Prostate gland (tissue), 2 donors: ENCODE data around the gene TXNL4A. TPM values are rescaled to one million over a fixed set of nuclear protein-coding genes. Genes with fewer than 3 reads are reported as not detected.
"Not testable (repeated sequence)": the region's sequence is repeated elsewhere in the genome, so short reads cannot be mapped to it uniquely, and the experiment has no call there.

Experiments used
- DNase-seq: peaks from one replicate; pipeline ENCODE4 v3.0.0-alpha.2; 2019; ENCODE audit warnings: low spot score
- H3K27ac ChIP-seq, 2 donors: fragments of 200-600 bp; sonication (generic); 2 replicates each; pipeline ENCODE4 v1.5.1; 2017 to 2019
- H3K27me3 ChIP-seq: fragments of 200-600 bp; sonication (generic); replicated peaks from 2 replicates; pipeline ENCODE4 v1.5.1; 2019; ENCODE audit not compliant: insufficient read depth
- H3K36me3 ChIP-seq, 2 donors: fragments of 200-600 bp; sonication (generic); 1 replicate in 1 of 2; 2 replicates in 1 of 2; pipeline versions ENCODE4 v1.5.1 to v1.8.1; 2017 to 2019
- H3K4me1 ChIP-seq: fragments of 200-600 bp; sonication (generic); replicated peaks from 2 replicates; pipeline ENCODE4 v1.5.1; 2019
- H3K4me3 ChIP-seq, 2 donors: fragments of 200-600 bp; sonication (generic); 2 replicates each; pipeline ENCODE4 v1.5.1; 2017 to 2019
- H3K9me3 ChIP-seq: fragments of 200-600 bp; sonication (generic); 2 replicates; pipeline ENCODE4 v1.5.1; 2017
- POLR2A ChIP-seq: fragments of 450-650 bp; IDR thresholded peaks from one replicate; pipeline ENCODE4 v1.6.1; 2016; ENCODE audit warnings: antibody characterized with exemption, mild to moderate bottlenecking
- POLR2AphosphoS5 ChIP-seq: sonication (generic); formaldehyde crosslinking; IDR thresholded peaks from one replicate; pipeline ENCODE4 v1.6.1; 2017; ENCODE audit warnings: antibody characterized with exemption
- WGBS: methylation state at CpG from one replicate; pipeline ENCODE4 v1.1.5; 2018; 5-methylcytosine and 5-hydroxymethylcytosine counted together
- intact Hi-C: fragments of 100-400 bp; cut with DNase I; formaldehyde crosslinking; loops from one replicate; pipeline ENCODE4 v1.14.2; 2022
- total RNA-seq, 2 donors: library from RNA; depleted of rRNA; stranded (reverse); fragments of >200 nt; gene quantifications; one replicate each; pipeline ENCODE4 v1.1.0, GENCODE V29; 2016
- TF ChIP-seq, protein P1 (sequence below), 4 experiments: fragments of 200-600 bp in 2 of 4; fragments of 450-650 bp in 2 of 4; sonication (generic) in 2 of 4; IDR thresholded peaks; 1 replicate in 3 of 4; 2 replicates in 1 of 4; pipeline ENCODE4 v1.5.1; 2016 to 2019; ENCODE audit warnings: antibody characterized with exemption in 4 of 4, mild to moderate bottlenecking in 2 of 4, moderate library complexity in 2 of 4

Gene TXNL4A
- total RNA-seq, 2 donors from 2014 or later = 25.4 to 35.2 TPM

GRCh38 chr18:80023173-80023572 is 34.8 kb upstream of the TXNL4A start:
- no peak for DNase-seq
- no peak for TF ChIP-seq POLR2A
- no peak for TF ChIP-seq POLR2AphosphoS5
- TF ChIP-seq, protein P1, sequence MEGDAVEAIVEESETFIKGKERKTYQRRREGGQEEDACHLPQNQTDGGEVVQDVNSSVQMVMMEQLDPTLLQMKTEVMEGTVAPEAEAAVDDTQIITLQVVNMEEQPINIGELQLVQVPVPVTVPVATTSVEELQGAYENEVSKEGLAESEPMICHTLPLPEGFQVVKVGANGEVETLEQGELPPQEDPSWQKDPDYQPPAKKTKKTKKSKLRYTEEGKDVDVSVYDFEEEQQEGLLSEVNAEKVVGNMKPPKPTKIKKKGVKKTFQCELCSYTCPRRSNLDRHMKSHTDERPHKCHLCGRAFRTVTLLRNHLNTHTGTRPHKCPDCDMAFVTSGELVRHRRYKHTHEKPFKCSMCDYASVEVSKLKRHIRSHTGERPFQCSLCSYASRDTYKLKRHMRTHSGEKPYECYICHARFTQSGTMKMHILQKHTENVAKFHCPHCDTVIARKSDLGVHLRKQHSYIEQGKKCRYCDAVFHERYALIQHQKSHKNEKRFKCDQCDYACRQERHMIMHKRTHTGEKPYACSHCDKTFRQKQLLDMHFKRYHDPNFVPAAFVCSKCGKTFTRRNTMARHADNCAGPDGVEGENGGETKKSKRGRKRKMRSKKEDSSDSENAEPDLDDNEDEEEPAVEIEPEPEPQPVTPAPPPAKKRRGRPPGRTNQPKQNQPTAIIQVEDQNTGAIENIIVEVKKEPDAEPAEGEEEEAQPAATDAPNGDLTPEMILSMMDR (IDR thresholded peaks at IDR 0.05) = no peak
- Histone ChIP-seq H3K27me3 (no peaks in the 10 kb centered on the region), H3K4me1 (no peaks in the 10 kb centered on the region), H3K4me3 (no peak overlapping the region), H3K9me3 (peaks cover 8% of the 10 kb centered on the region), H3K36me3 (no peaks in the 10 kb centered on the region), H3K27ac (no peak overlapping the region)
- 62% methylated on average over 4 of the region's 4 CpGs for WGBS
- intact Hi-C loops = no loop called here

DNA sequence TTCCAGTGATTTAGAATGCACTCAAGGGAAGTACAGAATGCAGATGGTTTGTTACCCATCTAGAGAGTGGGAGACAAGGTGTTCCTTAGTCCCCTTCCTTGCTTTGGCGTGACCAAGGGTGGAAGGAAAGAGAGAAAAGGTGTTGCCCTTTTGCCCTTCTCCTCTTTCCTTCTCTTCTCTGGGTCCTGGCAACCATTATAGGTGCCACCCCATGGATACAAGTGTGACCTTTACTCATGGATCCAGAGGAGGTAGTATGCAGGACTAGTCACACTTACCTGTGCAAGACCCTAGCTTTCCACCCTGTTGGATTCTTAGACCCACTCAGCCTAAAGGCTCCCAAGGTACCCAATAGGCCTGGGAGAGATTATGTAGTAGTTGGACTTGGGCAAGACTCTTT is 34.2 kb upstream of the TXNL4A start:
- H3K27me3 ChIP-seq = no peaks in the 10 kb centered on the region
- H3K4me1 ChIP-seq = no peaks in the 10 kb centered on the region
- DNase-seq = no peak
- H3K9me3 ChIP-seq = peaks cover 8% of the 10 kb centered on the region
- H3K36me3 ChIP-seq = no peaks in the 10 kb centered on the region
- intact Hi-C loops = no loop called here
- H3K27ac ChIP-seq = no peak overlapping the region
- TF ChIP-seq POLR2AphosphoS5 (no peak), POLR2A (no peak)
- TF ChIP-seq, protein P1 (IDR thresholded peaks at IDR 0.05) = no peak
- no peak overlapping the region for H3K4me3 ChIP-seq
- WGBS = 41% methylated on average over 1 of the region's 1 CpG

GRCh38 chr18:80012714-80013113 is 24.4 kb upstream of the TXNL4A start:
- intact Hi-C loops = no loop called here
- 94% methylated on average over 20 of the region's 20 CpGs for WGBS
- Histone ChIP-seq H3K27me3 (no peaks in the 10 kb centered on the region), H3K36me3 (no peaks in the 10 kb centered on the region), H3K27ac (no peak overlapping the region), H3K4me3 (no peak overlapping the region), H3K9me3 (no peaks in the 10 kb centered on the region), H3K4me1 (no peaks in the 10 kb centered on the region)
- DNase-seq = no peak
- TF ChIP-seq POLR2AphosphoS5 (no peak), POLR2A (no peak)

DNA sequence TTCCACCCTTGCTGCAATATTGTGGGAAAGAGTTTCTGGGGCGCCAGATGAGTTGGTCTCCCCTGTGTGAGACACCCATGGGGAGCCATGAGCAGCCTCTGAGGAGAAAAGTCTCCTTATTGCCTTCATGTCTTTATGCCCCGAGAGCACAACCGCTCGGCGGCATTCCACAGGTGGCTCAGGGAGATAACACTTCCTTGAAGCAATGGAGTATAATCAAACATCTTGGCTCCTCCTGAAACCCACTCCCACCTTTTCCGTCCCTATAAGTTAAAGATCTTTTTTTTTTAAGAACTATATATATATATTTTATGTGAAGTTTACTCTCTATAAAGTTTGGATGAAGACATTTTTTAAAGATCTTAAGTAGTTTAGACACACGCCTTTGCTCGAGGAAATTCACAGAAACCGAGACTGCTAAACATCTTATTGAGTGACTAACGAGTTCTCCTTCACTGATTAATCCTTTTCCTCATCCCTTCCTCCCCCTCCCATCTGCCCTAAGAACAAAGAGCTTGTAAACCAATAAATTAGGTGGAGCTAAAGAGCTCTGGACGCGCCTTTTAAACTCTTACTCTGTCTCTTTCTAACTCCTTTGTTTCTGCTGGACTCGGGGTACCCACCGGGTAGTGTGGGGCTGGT is 23.3 kb upstream of the TXNL4A start:
- not testable (repeated sequence) for H3K36me3 ChIP-seq, H3K4me3 ChIP-seq, H3K9me3 ChIP-seq, DNase-seq, H3K27me3 ChIP-seq, H3K4me1 ChIP-seq, H3K27ac ChIP-seq
- 76% methylated on average over 14 of the region's 14 CpGs for WGBS
- intact Hi-C loops = loop anchor here (2.0 kb wide), 1 partner anchor 23 kb away; the partner anchor contains the start of gene TXNL4A

GRCh38 chr18:80010551-80010906 is 22.2 kb upstream of the TXNL4A start:
- H3K4me1 ChIP-seq = no peaks in the 10 kb centered on the region
- no peak overlapping the region for H3K4me3 ChIP-seq
- H3K9me3 ChIP-seq = no peaks in the 10 kb centered on the region
- TF ChIP-seq POLR2A (no peak), POLR2AphosphoS5 (no peak)
- TF ChIP-seq, protein P1 (IDR thresholded peaks at IDR 0.05) = no peak
- H3K36me3 ChIP-seq = no peaks in the 10 kb centered on the region
- WGBS = 76% methylated on average over 5 of the region's 5 CpGs
- H3K27ac ChIP-seq = no peak overlapping the region
- intact Hi-C loops = loop anchor here (2.0 kb wide), 1 partner anchor 22 kb away; the partner anchor contains the start of gene TXNL4A
- no peaks in the 10 kb centered on the region for H3K27me3 ChIP-seq
- DNase-seq = no peak
